HG02973 (cell line): ENCODE results near the gene DNAH6.
"Not testable (repeated sequence)": the region's sequence is repeated elsewhere in the genome, so short reads cannot be mapped to it uniquely, and the experiment has no call there.

Experiments used
- ATAC-seq: cut with Tn5 transposase; IDR thresholded peaks from one replicate; pipeline ENCODE4 v1.9.1; 2021; ENCODE audit warnings: moderate library complexity; ENCODE audit not compliant: unreplicated experiment

DNAH6 gene

DNA sequence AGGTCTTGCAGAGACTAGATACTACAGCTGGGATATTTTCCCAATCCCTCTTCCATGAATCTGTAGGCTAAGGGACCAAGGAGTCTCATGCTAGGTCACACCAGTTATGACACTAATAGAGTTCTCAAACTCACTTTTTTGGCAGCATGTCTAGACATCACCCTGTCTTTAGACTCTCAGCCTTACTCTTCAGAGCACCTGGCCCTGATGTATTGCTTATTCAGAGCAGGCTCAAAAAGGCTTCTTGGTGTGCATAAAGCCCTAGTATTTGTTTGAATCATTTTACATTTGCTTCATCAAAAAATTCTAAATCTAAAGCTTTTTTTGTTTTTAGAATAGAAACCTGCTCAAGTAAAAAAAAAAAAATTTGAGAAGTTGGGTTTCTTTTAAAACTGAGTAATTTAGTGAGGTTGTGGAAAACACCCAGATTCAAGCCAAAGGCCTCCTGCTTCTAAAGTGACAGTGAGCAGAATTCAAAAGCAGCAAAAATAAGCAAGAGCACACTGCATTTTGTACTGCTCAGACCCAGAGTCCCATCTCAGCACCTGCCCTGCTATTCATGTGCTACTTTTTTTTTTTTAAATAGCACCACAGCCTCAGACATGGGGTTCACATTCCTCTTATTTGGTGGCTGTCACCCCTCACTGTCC, 18.0 kb upstream of the DNAH6 start:
- no peak for ATAC-seq

GRCh38 chr2:84511024-84511423, 5.3 kb upstream of the DNAH6 start:
- ATAC-seq, result not testable (repeated sequence)

- ATAC-seq, result no peak
These were observed 510 bp upstream of the DNAH6 start for GRCh38 chr2:84515788-84516187.

- ATAC-seq, result peak; percentile 33
These were observed 3.1 kb downstream of the DNAH6 start for GRCh38 chr2:84519332-84519957.

GRCh38 chr2:84526562-84526961, 10.3 kb downstream of the DNAH6 start:
- no peak for ATAC-seq

GRCh38 chr2:84527137-84528129, 11.1 kb downstream of the DNAH6 start:
- ATAC-seq, result no peak

- ATAC-seq, result no peak
These were observed 16.0 kb downstream of the DNAH6 start for GRCh38 chr2:84532291-84532690.

- ATAC-seq, result no peak
These were observed 17.9 kb downstream of the DNAH6 start for GRCh38 chr2:84534225-84534624.

DNA sequence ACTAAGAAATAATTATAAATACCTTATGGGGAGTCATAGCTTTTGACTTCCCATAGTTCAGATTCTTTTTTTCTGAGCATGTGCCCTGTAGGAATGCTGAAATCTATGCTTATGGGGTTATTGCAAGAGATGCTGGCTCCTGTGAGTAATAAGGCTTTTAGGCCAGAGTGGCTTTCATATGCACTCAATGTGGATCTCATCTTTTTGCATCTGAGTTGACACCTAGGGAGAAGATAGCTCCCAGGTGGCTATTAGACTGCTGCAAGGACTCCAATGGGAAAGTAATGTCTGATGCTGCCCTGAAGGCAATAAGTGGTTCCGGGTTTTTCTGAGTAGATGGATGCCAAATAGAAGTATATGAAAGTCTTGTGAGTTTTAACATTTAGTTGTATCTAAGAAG, 21.0 kb downstream of the DNAH6 start:
- ATAC-seq, result no peak

DNA sequence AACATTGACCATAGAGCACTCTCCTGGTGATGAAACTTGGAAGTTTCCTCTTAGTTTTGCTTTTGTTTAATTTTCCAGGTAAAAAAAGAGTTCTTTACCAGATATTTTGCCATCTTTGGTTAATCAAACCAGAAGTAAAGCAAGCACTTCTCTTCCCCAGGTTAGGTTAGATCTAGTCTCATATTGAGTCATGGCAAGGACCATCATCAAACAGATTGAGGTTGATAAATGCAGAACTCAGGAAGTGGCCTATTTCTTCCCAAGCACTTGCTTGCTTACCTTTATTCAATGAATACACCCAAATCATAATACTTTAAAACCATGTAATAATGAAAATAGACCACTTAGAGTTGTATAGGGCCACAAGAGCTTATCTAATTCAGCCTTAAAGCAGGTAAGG, 23.4 kb downstream of the DNAH6 start:
- no peak for ATAC-seq

GRCh38 chr2:84545005-84545404, 28.7 kb downstream of the DNAH6 start:
- ATAC-seq, result no peak

DNA sequence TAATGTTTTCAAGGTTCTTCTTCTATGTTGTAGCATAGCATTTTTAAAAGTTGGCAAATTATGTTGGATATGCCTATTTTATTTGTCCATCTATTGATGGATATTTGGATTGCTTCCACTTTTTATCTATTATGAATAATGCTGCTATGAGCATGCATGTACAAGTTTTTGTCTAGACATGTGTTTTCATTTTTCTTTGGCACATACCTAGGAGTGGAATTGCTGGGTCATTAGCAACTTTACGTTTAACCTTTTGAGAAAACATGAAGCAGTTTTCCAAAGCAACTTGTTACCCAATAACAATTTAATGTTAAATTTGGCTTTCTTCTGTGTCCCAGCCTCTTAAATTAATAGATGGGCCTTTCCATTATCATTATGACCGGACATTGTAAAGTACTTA, 30.3 kb downstream of the DNAH6 start:
- no peak for ATAC-seq

DNA sequence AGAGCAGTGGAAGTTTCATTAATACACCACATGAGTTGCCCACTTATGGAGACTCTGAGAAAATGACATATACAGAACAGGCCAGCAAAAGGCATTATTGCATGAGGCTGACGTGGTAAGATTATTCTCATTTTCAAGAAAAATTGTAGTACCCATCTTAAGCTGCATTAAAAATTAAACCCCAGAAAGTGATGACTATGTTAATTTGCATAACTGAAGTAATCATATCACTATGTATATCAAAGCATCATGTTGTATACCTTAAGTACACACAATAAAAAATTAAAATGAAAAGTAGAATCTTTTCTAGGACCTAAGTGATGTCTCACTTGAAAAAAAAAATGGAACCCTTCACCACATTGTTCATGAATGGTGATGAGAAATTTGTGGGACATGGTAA, 32.0 kb downstream of the DNAH6 start:
- ATAC-seq, result no peak

DNA sequence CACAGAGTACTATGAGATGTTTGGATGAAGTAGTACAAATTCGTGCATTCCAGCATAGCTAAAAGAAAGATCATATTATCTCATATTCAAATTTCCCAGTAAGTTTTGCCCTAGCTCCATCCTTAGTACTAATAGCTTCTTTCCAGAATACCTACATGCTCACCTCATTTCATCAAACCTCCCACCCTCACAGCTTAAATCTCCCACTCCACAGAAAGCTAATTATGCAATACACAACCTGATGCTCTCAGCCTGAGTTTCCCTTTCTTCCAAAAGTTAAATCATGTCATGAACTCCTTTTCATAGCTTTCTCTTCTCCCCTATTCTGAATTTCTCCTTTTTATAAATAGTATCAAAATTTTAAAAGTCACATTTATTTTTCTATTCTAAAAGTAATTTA, 34.6 kb downstream of the DNAH6 start:
- no peak for ATAC-seq

DNA sequence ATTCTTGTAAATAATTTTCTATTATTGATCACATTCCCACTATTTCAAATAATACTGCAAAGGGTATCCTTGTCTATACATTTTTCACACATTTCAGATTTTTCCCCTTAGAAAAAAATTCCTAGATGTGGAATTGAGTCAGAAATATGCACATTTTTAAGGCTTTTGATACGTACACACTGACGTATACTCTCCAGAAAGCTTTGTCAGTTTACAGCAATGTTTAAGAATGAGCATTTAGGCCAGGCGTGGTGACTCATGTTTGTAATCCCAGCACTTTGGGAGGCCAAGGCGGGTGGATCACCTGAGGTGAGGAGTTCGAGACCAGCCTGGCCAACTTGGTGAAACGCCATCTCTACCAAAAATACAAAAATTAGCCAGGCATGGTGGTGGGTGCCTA, 35.2 kb downstream of the DNAH6 start:
- not testable (repeated sequence) for ATAC-seq

- ATAC-seq, result no peak
These were observed 39.9 kb downstream of the DNAH6 start for GRCh38 chr2:84556190-84556589.

DNA sequence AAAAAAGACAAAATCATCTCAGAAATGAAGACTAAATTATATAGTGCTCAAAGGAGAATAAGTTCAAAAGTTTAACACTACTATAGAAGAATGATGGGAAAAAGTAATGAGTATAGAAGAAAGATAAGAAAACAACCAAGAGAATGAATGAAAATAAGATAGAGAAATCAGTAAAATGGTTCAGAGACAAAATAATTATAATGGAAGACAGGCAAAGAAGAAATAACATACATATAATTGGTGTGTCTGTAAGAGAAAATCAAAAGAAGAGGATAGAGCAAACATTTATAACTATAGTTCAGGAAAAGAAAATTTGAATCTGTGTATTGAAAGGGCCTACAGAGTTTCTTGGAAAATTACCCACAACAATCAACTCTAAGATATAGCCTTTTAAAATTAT, 43.5 kb downstream of the DNAH6 start:
- ATAC-seq, result no peak

DNA sequence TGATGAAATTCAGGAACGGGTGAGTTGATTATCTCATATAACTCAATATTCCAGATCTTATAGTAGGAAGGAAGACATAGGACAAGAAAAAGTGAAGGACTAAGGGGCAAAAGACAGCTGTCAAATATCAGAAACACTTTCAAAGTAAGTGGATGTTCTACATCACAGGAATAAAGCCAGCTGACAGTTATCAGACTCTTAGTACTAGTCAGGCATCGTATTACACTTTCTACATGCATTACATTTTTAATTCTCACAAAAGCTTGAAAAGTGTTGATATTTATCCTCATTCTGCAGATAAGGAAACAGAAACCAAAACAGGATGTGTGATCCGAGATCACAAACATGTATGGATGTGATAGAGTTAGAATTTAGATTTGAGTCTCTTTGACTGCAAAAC, 63.4 kb downstream of the DNAH6 start:
- no peak for ATAC-seq

DNA sequence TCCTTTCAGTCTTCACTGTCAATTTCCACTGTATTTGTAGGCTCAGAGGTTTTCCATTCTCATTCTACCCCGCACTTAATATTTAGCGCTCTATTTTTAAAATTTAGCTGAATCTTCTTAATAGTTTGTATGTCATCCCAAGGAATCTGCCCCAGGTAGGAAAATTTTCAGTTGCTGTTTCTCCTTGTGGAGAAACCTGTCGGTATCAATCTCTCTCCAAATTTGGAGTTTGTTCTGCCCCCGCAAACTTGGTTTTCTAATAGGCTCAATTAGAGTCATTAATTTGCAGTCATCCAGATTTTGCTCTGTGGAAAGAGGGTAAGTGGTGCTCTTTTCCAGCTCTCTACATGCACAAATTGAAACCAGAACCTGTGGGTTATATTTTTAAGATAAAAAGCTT, 87.6 kb downstream of the DNAH6 start:
- no peak for ATAC-seq

- no peak for ATAC-seq
These were observed 96.8 kb downstream of the DNAH6 start for GRCh38 chr2:84613082-84613481.

- no peak for ATAC-seq
These were observed 103.6 kb downstream of the DNAH6 start for GRCh38 chr2:84619794-84620371.
